Measurements from ENCODE around the gene PHF21A.

The PHF21A gene

DNA sequence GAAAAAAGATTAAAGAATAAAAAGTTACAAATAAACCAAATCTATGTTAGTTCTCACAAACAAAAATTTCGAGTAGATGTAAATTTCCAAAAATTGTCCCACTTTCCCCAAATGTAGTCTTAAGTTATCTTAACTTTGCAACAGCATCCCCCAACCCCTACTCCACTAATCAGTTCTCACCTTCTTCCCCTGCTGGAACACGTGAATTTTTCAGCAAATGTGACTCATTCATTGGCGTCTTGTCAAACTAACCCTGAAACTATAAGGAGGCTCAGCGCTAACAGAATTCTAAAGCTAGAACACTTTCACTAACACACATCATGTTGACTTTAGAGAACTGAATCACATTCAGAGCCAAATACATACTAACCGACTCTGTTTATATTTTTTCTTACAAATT, 46.1 kb downstream of the PHF21A start:
- DNase-seq (ENCODE audit: low spot score), result peak; percentile 19

DNA sequence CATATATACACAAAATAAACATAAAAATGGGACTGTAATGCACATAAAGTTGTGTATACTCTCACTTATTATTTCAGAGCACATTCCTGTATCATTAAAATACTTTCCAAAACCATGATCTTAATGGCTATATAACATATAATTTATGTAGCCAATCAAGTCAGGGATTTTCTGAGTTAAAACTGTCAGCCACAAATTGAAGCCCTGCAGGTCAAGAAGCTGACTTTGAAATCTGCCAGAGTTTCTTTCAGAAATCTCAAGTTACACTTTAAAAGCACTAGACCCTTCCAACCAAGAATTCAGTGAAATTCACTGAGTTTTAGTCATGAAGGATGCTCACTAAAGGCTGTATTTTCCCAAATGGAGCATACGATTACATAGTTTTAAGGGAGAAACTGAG, 47.6 kb downstream of the PHF21A start:
- DNase-seq (ENCODE audit: low spot score), result no peak

GRCh38 chr11:46072172-46072964, 48.9 kb downstream of the PHF21A start:
- DNase-seq (ENCODE audit: low spot score), result no peak

- no peak for DNase-seq (ENCODE audit: low spot score)
Measured at GRCh38 chr11:46071091-46071490, 50.2 kb downstream of the PHF21A start.

DNA sequence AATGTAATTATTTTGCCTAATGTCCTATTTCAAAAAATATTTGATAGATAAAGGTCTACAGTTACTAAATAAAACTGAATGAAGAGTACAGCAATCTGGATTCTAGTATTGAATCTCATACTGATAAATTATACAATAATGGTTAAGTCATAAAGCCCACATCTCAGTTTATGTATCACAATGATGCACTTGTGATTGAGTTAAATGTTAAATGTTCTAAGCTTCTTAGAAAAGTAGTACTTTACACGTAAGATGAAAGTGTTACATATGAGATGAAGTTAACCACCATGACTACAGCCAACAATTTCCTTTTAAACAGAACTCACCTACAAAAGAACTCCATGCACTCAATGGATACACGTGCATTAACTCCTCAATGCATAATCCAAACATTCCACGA, 51.7 kb downstream of the PHF21A start:
- DNase-seq (ENCODE audit: low spot score), result no peak

GRCh38 chr11:46066335-46066734, 54.9 kb downstream of the PHF21A start:
- DNase-seq (ENCODE audit: low spot score), result no peak

DNA sequence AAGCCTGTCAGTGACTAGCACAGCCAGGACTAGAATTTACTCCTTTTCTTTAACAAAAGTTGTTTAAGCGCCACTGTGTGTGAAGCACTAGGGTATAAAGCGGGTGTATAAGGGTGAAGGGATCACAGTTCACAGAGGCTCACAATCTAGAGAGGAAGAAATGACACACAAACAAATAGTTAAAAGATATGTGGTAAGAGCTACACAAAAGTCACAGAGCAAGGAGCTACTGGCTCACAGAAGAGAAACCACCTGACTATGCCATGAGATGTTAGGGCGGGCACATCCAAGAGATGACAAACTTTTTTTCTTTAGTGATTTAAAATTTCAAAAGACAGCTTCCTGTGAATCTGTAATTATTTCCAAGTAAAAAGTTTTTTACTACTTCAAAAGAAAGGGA, 55.6 kb downstream of the PHF21A start:
- no peak for DNase-seq (ENCODE audit: low spot score)

- no peak for DNase-seq (ENCODE audit: low spot score)
Measured at GRCh38 chr11:46064221-46064620, 57.0 kb downstream of the PHF21A start.

GRCh38 chr11:46063138-46063537, 58.1 kb downstream of the PHF21A start:
- DNase-seq (ENCODE audit: low spot score), result no peak

- no peak for DNase-seq (ENCODE audit: low spot score)
Measured at GRCh38 chr11:46060013-46060412, 61.2 kb downstream of the PHF21A start.

DNA sequence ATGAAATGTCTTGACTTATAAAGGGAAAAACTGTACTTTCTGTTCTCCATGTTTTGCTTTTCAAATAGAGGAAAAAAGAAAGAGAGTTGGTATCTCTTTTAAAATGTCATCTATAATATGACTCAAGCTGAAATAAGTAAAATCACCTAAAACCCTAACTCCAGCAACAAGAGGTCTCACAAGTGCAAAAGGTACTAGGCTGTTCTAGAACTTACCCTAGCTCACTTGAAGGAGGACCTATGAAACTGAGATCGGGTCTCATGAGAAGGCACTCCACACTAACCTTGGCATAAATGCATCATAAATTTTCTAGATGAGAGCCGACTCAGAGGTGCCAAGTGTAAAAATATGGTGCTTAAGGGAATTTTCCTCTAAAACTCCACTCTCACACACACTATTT, 63.8 kb downstream of the PHF21A start:
- DNase-seq (ENCODE audit: low spot score), result no peak

- no peak for DNase-seq (ENCODE audit: low spot score)
Measured at GRCh38 chr11:46055371-46055770, 65.9 kb downstream of the PHF21A start.

DNA sequence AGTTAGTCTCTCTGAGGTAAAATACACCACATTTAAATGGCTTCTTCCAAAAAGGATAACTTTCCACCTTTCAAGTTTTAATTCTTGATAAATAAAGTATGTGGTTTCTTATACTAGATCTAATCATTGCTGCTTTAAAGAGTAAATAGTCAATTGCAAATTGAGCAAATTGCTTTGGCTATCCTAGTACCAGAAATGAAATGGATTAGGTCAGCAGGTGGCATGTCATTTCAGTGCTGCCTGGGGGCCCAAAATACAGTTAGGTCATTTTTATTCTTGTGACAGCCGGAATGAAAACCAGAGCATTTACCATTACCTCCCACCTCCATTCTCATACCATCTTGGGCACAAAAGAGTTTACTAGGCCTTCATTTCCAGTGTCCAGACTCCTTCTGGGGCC, 70.2 kb downstream of the PHF21A start:
- no peak for DNase-seq (ENCODE audit: low spot score)

- DNase-seq (ENCODE audit: low spot score), result no peak
Measured at GRCh38 chr11:46050662-46051061, 70.6 kb downstream of the PHF21A start.

DNA sequence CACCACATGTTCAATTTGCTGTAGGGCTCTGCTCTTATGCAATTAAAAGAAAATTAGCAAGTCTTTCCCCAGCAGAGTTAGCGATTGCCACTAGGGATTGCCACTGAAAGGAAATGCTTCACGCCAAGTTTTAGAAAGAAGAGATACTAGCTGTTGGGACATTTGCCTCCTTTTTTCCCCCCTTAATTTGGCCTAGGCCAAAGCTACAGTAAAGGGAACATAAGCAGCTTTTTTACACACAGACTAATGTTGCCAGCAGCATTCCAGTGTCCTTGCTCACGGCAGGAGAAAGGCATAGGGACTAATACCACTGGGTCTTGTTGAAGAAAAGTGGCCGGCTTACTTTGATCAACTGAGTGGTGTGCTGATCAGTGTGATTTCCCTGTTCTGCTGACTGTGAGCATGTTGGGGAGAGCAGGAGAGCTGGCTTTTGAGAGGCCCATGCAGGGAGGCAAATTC, 71.2 kb downstream of the PHF21A start:
- no peak for DNase-seq (ENCODE audit: low spot score)

- DNase-seq (ENCODE audit: low spot score), result no peak
Measured at GRCh38 chr11:46049325-46049897, 71.8 kb downstream of the PHF21A start.

GRCh38 chr11:46048198-46048597, 73.1 kb downstream of the PHF21A start:
- no peak for DNase-seq (ENCODE audit: low spot score)

GRCh38 chr11:46047520-46047919, 73.7 kb downstream of the PHF21A start:
- no peak for DNase-seq (ENCODE audit: low spot score)

DNA sequence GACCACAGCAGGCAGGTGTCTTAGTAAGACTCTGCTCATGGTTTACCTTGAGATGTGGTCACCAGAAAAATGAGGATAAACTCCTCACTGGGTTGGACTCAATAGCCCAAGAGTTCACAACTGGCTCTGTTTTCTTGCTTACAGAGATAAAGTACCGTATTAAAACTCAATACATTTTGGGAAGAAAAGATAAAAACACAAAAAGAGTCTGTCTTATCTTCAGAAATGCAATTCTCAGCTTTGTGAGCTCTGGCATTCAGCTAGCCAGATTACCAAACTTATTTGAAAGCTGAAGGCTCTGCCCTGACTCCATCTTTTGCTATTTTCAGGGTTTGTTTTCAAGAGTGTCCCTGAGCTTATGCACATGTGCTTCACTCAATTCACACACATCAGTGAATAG, 75.4 kb downstream of the PHF21A start:
- DNase-seq (ENCODE audit: low spot score), result no peak

DNA sequence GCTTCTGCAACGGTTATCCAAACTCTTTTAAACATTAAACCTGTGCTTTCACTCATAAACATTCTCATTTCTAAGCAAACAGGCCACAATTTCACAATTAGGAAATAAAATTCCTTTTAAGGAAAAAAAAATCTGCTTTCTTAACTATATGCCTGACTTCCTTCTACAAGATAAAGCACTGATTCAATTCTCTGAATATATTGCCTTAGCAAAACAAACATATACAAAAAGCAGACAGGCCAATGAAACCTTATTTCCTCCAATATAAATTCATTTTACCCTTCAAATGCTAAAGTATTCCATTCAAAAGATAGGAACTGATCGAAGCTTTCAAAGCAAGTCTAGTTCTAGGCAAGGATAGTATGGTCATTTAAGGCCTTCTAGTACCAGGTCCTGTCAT, 76.7 kb downstream of the PHF21A start:
- DNase-seq (ENCODE audit: low spot score), result no peak

DNA sequence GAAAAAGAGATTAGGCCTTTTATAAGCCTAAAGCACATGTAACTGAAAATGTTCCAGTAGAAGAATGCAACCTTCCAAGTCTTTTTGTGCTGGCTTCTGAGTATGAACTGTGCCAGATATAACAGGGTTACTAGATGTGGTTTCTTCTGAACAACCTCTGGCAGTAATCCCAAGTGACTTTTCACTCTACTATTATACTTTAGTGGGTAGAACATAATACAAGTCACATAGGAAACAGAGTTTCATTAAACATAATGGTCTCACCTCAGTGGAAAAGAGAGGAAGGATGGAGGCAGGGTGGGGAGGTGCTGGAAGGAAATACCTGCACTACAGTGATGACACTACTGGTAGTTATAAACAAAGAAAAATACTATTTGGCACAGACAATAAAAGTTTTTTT, 81.3 kb downstream of the PHF21A start:
- no peak for DNase-seq (ENCODE audit: low spot score)

DNA sequence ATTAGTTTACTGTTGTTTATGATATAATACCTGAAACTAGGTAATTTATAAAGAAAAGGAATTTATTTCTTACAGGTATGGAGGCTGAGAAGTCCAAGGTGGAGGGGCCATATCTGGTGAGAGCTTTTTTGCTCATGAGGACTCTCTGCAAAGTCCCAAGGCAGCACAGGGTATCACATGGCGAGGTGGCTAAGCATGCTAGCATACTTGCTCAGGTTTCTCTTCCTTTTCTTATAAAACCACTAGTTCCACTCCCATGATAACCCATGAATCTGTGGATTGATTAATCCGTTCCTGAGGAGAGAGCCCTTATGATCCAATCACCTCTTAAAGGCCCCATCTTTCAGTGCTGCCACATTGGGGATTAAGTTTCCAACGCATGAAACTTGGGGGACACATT, 82.7 kb downstream of the PHF21A start:
- no peak for DNase-seq (ENCODE audit: low spot score)

DNA sequence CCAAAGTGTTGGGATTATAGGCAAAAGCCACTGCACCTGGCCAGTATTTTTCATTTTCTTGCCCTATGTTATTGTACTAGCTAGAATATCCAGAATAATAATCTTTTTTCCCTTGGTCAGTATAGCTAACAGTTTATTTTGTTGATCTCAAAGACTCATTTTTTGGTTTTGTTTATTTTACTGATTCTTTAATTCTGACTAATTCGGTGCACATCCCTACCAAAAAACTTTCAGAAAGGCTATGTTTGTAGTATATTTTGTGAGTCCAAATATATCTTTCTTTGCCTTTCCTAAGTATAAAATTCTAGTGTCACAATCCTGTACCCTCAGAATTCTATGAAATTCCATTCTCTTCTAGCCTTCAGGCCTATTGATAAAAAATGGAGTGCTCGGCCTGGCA, 84.3 kb downstream of the PHF21A start:
- no peak for DNase-seq (ENCODE audit: low spot score)

DNA sequence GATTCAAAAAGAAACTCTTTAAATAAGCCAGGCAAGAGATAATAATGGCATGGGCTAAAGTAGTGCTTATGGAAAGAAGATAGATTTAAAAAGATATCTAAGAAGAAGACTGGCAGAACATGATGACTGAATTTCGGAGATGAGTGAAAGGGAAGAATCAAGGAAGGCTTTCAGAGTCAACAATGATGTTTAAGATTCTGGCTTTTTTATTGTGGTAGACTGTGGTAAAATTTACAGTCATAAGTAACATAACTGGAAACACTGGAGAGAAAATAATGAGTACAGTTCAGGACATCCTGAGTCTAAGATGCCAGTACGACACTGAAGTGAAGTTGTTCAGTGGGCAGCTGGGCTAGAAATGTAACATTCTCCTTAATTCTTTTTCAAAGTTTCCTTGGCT, 85.2 kb downstream of the PHF21A start:
- DNase-seq (ENCODE audit: low spot score), result no peak
